ENCODE data around the gene AKR1C1.
"Not testable (repeated sequence)": the region's sequence is repeated elsewhere in the genome, so short reads cannot be mapped to it uniquely, and the experiment has no call there.

Gene AKR1C1

GRCh38 chr10:5018671-5019277, 55.6 kb downstream of the AKR1C1 start:
- TF ChIP-seq CTCF (conservative IDR thresholded peaks at IDR 0.05; ENCODE audit: control insufficient read depth, insufficient read depth, low read depth, low read length) = peak; percentile 32
- DNase-seq (ENCODE audit: low read depth) = peak; percentile 75
- H3K4me3 ChIP-seq (ENCODE audit: control insufficient read depth, low read depth, low read length) = not testable (repeated sequence)

- not testable (repeated sequence) for DNase-seq (ENCODE audit: low read depth); H3K4me3 ChIP-seq (ENCODE audit: control insufficient read depth, low read depth, low read length)
Measured at GRCh38 chr10:5019770-5020612, 56.8 kb downstream of the AKR1C1 start.

- peak; percentile 50 for DNase-seq (ENCODE audit: low read depth)
- not testable (repeated sequence) for H3K4me3 ChIP-seq (ENCODE audit: control insufficient read depth, low read depth, low read length)
Measured at GRCh38 chr10:5021624-5022290, 58.5 kb downstream of the AKR1C1 start.

GRCh38 chr10:5023177-5023805, 60.1 kb downstream of the AKR1C1 start:
- no peak for DNase-seq (ENCODE audit: low read depth)
- H3K4me3 ChIP-seq (ENCODE audit: control insufficient read depth, low read depth, low read length) = no peak overlapping the region
- no peak for TF ChIP-seq CTCF (conservative IDR thresholded peaks at IDR 0.05; ENCODE audit: control insufficient read depth, insufficient read depth, low read depth, low read length)

- DNase-seq (ENCODE audit: low read depth); H3K4me3 ChIP-seq (ENCODE audit: control insufficient read depth, low read depth, low read length): not testable (repeated sequence)
Measured at GRCh38 chr10:5025461-5025881, 62.3 kb downstream of the AKR1C1 start.

GRCh38 chr10:5030989-5031388, 67.8 kb downstream of the AKR1C1 start:
- H3K4me3 ChIP-seq (ENCODE audit: control insufficient read depth, low read depth, low read length) = no peak overlapping the region
- DNase-seq (ENCODE audit: low read depth) = no peak
- no peak for TF ChIP-seq CTCF (conservative IDR thresholded peaks at IDR 0.05; ENCODE audit: control insufficient read depth, insufficient read depth, low read depth, low read length)

GRCh38 chr10:5031588-5031987, 68.4 kb downstream of the AKR1C1 start:
- H3K4me3 ChIP-seq (ENCODE audit: control insufficient read depth, low read depth, low read length); DNase-seq (ENCODE audit: low read depth): not testable (repeated sequence)

GRCh38 chr10:5032444-5032843, 69.2 kb downstream of the AKR1C1 start:
- DNase-seq (ENCODE audit: low read depth); H3K4me3 ChIP-seq (ENCODE audit: control insufficient read depth, low read depth, low read length): not testable (repeated sequence)

Measured in fibroblast of mammary gland (primary cell).